GM10266 (cell line): ENCODE measurements around the gene ARHGAP44.

Source experiments
- DNase-seq: peaks from one replicate; pipeline ENCODE4 v3.0.0; 2012; ENCODE audit errors: extremely low spot score
- CTCF ChIP-seq: IDR thresholded peaks from 2 replicates; pipeline ENCODE4 v1.5.1; 2012; ENCODE audit warnings: mild to moderate bottlenecking, low read depth; ENCODE audit not compliant: control insufficient read depth, insufficient read depth; ENCODE audit errors: missing control alignments

The ARHGAP44 gene

DNA sequence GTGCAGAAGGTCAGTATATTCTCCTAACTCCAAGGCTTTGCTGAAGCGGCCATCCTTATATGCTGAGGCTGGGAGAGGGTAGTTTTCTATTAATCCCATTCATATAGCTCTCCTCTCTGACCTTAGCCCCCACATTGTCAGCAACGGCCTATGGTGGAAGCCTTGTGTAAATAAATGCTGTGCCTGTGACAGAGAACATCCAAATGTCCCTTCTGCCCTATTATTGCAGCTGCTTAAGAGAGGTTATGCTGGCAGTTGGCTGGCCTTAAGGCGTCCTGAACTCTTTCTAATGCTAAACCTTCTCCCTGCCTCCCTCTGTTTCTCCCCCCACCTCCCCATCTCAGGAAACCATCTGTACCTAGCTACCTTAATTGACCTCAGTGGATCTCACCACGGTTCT is 53.6 kb downstream of the ARHGAP44 start:
- DNase-seq: no peak
- no peak for TF ChIP-seq CTCF

DNA sequence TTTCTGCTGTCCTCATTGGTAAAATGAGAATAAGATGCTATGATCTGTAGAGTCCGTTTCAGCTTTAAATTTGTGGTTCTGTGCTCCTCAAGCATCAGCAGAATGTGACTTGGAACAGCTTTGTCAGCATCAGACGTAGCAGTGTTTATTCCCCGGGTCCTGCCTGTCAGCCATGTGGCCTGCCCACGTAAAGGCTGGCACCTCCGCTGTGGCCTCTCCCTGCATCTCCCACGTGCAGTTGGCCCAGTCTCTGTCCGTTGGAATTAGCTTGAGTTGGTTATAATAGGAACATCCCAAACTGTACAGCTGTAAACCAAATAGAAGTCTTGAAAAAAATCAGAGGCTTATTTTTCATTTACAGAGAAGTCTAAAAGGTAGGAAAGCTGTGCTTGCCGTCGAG is 61.7 kb downstream of the ARHGAP44 start:
- no peak for DNase-seq
- no peak for TF ChIP-seq CTCF

GRCh38 chr17:12851901-12852435 is 62.7 kb downstream of the ARHGAP44 start:
- no peak for TF ChIP-seq CTCF
- DNase-seq: no peak

DNA sequence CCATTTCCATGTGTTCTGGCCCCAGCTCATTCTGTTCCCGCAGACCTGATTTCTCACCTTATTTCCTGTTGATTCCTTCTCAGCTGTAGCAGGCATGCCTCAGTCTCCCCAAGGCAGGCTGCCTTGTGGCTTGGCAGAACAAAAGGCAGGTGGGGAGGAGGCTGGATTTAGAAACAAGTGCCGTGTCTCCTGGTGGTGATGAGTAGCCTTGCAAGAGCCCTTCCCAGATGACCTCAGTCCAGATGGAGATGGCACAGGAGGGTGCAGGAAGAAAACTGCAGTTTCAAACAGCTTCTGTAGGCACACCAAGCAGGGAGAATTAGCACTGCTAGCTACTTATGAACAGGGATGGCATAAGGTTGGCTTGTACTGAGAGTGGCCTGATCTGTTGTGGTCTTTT is 64.6 kb downstream of the ARHGAP44 start:
- no peak for TF ChIP-seq CTCF
- DNase-seq: no peak

DNA sequence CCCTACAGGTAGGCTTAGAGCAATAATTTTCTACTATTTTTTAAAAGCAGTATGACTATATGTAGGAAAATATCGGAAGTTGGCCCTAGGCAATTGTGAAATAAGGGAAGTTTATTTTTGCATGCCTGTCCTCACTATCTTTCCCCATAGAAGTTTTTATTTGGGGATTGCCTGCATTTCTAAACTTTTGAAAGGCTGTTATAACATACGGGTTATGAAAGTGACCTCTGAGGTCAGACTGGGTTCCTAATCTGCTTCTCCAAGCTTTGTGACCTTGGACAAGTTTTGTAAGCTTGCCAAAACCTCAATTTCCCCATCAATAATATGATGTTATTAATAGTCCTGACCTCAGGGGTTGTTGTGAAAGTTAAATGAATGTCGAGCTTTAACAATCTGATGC is 67.1 kb downstream of the ARHGAP44 start:
- no peak for TF ChIP-seq CTCF
- no peak for DNase-seq

DNA sequence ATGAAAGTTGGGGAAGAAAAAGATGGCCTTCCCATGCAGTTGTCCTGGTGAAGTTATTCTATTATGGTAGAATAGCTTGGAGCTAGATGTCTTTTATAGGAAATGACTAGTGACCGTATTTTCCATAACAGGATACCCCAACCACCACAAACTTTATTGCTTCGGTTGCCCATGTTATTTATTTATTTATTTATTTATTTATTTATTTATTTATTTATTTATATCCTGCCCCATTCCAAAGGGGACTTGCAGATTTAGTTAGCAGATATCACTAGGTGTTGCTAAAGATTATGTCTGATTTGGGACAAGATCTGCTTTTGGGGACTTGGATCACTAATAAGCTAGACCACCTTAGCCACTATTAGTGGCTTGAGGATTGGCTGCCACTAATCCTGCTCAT is 68.3 kb downstream of the ARHGAP44 start:
- no peak for DNase-seq
- TF ChIP-seq CTCF: no peak

DNA sequence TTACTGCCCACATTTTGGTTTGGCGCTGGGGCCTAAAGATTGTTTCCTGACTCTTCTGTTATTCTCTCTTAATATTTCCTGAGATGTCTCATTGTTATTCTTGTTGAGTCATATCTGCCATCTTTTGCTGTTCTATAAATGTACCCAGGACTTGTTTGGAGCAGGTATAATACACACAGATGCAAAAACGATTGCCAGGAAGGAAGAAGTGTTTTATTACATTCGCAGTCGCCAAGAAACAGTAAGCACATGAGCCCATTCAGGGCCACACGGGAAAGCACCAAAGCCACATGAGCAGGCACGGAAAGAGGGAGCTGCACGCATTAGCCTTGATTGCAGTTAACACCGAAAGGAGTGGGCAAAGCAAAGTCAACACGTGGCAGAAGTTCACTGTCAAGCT is 70.2 kb downstream of the ARHGAP44 start:
- TF ChIP-seq CTCF: no peak

More for the DNA sequence above, 70.2 kb downstream of the ARHGAP44 start:
- peak; percentile 15 for DNase-seq
